Small intestine (tissue), 7 donors: ENCODE measurements around the gene BRD3. TPM values are rescaled to one million over a fixed set of nuclear protein-coding genes. Genes with fewer than 3 reads are reported as not detected.

ENCODE experiments used
- DNase-seq, 2 donors: peaks; one replicate each; pipeline versions ENCODE4 v3.0.0 to v3.0.0-alpha.2; 2013
- FAIRE-seq: peaks from 2 replicates; lab custom pipeline; 2012; peaks lifted over from hg19 to GRCh38; lab: Jason Lieb, UNC
- H3K27ac ChIP-seq, 3 donors: one replicate each; pipeline ENCODE4 v1.5.1; 2013; ENCODE audit warnings: low read length in 2 of 3, mild to moderate bottlenecking in 2 of 3, control low read depth in 1 of 3, inconsistent platforms in 1 of 3, low read depth in 1 of 3, moderate library complexity in 1 of 3
- H3K27me3 ChIP-seq, 3 donors: one replicate each; pipeline ENCODE4 v1.6.1; 2013; ENCODE audit warnings: low read length in 3 of 3, inconsistent platforms in 1 of 3; ENCODE audit not compliant: control insufficient read depth in 3 of 3, insufficient read depth in 3 of 3
- H3K36me3 ChIP-seq, 3 donors: one replicate each; pipeline ENCODE4 v1.6.1; 2013; ENCODE audit warnings: low read length in 3 of 3, inconsistent platforms in 1 of 3, low read depth in 1 of 3, mild to moderate bottlenecking in 1 of 3, moderate library complexity in 1 of 3; ENCODE audit not compliant: control insufficient read depth in 3 of 3, insufficient read depth in 2 of 3
- H3K4me1 ChIP-seq, 3 donors: one replicate each; pipeline ENCODE4 v1.6.1; 2013; ENCODE audit warnings: low read length in 2 of 3, inconsistent platforms in 1 of 3, low read depth in 1 of 3, mild to moderate bottlenecking in 1 of 3, moderate library complexity in 1 of 3; ENCODE audit not compliant: control insufficient read depth in 3 of 3, insufficient read depth in 2 of 3
- H3K4me3 ChIP-seq, 3 donors: one replicate each; pipeline ENCODE4 v1.5.1; 2013; ENCODE audit warnings: low read length in 3 of 3, control low read depth in 1 of 3, inconsistent platforms in 1 of 3, low read depth in 1 of 3, mild to moderate bottlenecking in 1 of 3, moderate library complexity in 1 of 3
- H3K9me3 ChIP-seq, 2 donors: one replicate each; pipeline ENCODE4 v1.6.1; 2013; ENCODE audit warnings: low read depth in 1 of 2, low read length in 1 of 2; ENCODE audit not compliant: control insufficient read depth in 2 of 2, insufficient read depth in 1 of 2
- WGBS, 3 donors: extraction: QIAGEN DNeasy Blood & Tissue Kit; methylation state at CpG; one replicate each; pipeline ENCODE4 v1.1.7; 2013; 5-methylcytosine and 5-hydroxymethylcytosine counted together
- polyA plus RNA-seq, 4 donors: library from polyadenylated mRNA; stranded (reverse) in 3 of 4; unstranded in 1 of 4; fragments of 200-250 nt in 3 of 4; fragments of 120-200 nt in 1 of 4; gene quantifications; one replicate each; pipeline versions ENCODE4 v1.2.1 to v1.2.3, GENCODE V29; 2013
- donor health status: healthy with polysubstance abuse.
- donor health status: control.
- donor health status: control.
- donor health status: Bipolar disorder and iron deficiency.
- donor health status: healthy.

BRD3 gene
- polyA plus RNA-seq, 4 donors: 4.3 to 23.9 (median 8.5) TPM

DNA sequence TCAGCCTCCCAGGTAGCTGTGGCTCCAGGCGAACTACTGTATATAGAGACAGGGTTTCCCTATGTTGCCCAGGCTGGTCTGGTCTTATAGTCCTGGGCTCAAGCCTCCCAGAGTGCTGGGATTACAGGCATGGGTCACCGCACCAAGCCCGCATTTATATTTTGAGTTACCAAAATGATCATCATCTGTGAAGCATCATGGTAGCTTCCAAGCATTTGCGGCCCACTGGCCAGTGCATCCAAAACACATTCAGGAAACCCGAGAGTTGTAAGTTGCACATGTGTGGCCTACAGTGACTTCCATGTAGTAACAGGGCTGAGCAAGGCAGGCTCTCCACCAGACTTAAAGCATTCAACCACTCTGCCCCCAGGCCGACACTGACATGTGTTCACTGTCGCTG, 40.3 kb downstream of the BRD3 start:
- DNase-seq: no peak
- Histone ChIP-seq H3K27ac (no peak overlapping the region), H3K4me3 (no peak overlapping the region), H3K4me1 (peaks cover 0 to 6% (median 0%) of the 10 kb centered on the region in 3 donors), H3K36me3 (peaks cover 6 to 46% (median 10%) of the 10 kb centered on the region in 3 donors), H3K27me3 (no peaks in the 10 kb centered on the region), H3K9me3 (no peaks in the 10 kb centered on the region)
- WGBS, 3 donors: 93 to 96% (median 96%) methylated on average over 7 of the region's 7 CpGs
- FAIRE-seq: no peak

DNA sequence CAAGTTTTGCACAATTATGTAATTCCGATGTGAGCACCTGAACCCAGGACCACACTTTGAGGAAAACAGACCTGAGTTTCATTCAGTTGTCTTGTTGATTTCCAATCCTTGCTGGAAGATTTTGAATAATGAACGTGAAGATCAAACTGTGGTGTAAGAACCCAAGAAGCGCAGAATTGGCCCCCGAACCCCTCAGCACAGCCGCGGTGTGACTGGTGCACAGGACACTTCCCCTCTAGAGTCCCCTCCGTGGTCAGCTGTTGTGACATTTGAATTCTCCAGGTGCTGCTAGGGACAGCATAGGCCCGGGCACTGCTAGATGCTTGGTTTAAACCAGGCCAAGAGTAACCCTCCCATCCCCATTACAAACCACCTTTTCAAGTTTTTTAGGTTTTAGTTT, 40.8 kb downstream of the BRD3 start:
- FAIRE-seq (no peak), DNase-seq (no peak)
- H3K36me3 ChIP-seq: peaks cover 3 to 42% (median 10%) of the 10 kb centered on the region in 3 donors
- no peak overlapping the region for H3K27ac ChIP-seq
- 92 to 93% (median 92%) methylated on average over 8 of the region's 8 CpGs for WGBS, 3 donors
- peaks cover 0 to 6% (median 0%) of the 10 kb centered on the region in 3 donors for H3K4me1 ChIP-seq
- H3K9me3 ChIP-seq: no peaks in the 10 kb centered on the region
- no peak overlapping the region for H3K4me3 ChIP-seq
- H3K27me3 ChIP-seq: no peaks in the 10 kb centered on the region

- 81 to 91% (median 87%) methylated on average over 18 of the region's 18 CpGs for WGBS, 3 donors
- H3K4me1 ChIP-seq: peaks cover 0 to 6% (median 0%) of the 10 kb centered on the region in 3 donors
- peaks cover 3 to 38% (median 6%) of the 10 kb centered on the region in 3 donors for H3K36me3 ChIP-seq
- FAIRE-seq (no peak), DNase-seq (no peak)
- no peaks in the 10 kb centered on the region for H3K27me3 ChIP-seq
- H3K4me3 ChIP-seq: no peak overlapping the region
- H3K27ac ChIP-seq: no peak overlapping the region
- H3K9me3 ChIP-seq: no peaks in the 10 kb centered on the region
These were observed 41.2 kb downstream of the BRD3 start for GRCh38 chr9:134026581-134026980.

DNA sequence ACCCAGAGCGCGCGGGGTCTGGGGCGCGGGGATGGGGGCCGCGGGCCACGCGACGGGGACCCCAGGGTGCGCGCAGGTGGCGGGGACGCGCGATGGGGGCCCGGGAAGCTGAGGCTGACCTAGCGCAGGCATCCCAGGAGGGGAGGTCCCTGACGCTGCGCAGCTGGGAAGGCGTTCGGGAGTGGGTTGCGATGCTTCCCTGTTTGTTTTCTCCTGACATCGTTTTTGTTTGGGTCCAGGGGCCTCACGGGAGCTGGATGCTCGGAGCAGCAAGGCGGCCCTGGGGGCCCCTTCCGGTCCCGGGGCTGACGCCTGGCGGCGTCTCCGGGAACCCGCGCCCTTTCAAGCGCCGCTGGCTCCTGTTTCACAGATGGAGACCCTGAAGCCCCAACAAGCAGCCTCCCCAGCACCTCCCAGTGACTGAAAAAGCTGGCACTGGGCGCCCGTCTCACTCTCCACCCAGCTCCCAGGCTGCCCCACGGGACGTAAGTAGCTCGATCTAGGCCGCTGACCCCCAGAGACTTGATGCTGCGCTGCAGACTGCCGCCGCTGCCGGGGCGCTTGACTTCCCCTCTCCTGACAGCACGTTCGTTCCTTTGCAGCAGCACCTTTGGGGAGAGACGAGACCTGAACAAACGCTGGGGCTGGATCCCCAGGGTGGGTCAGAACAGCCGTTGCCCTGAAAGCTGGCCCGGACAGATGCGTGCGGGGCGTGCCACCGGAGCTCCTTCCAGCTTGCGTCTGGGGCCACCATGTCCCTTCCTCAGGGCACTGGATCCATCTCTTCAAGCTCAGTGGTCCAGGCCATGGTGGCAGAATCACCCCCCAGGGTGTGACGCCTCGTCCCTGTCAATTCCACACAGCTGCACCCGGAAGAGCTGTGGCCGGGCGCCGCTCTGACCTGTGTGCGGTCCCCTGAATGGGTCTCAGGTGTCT, 42.0 kb downstream of the BRD3 start:
- H3K27ac ChIP-seq: no peak overlapping the region

DNA sequence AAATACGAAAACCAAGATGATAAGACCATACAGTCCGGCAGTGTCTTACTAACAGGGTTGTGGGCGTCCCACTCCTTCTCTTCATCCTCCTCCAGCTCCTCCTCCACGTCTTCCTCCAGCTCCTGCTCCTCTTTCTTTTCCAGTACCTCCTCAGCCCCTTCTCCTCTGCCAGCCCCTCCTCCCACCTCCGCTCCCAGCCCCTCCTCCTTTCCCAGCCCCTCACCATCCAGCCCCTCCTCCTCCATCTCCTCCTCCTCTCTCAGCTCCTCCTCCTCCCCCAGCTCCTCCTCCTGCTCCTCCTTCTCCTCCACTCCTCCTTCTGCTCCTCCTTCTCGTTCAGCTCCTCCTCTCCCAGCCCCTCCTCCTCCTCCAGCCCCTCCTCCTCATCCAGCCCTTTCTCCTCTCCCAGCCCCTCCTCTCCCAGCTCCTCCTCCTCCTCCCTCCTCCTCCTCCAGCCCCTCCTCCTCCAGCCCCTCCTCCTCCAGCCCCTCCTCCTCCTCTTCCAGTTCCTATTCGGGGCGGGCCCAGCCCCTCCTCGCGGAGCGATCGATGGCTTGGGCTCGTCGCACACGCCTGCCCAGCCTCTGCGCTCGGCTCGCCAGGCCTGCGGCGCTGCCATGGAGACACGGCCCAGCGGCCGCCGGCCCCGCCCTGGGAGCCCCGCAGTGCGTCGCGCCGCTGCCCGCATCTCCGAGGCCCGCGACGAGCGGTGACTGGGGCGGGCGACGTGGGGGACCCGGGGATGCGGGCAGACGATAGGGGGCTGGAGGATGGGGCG, 42.8 kb downstream of the BRD3 start, which contains the start of gene BRD3OS:
BRD3OS (plus strand) TSS at position 654 of the 778 bp plus-strand sequence. CDS start 1,267 bp downstream, outside the sequence.
- no peak within 1 kb of the TSS for H3K27ac ChIP-seq
- no peak for FAIRE-seq

More for the DNA sequence above, 42.0 kb downstream of the BRD3 start:
- H3K27me3 ChIP-seq: no peaks in the 10 kb centered on the region
- peaks cover 3 to 34% (median 5%) of the 10 kb centered on the region in 3 donors for H3K36me3 ChIP-seq
- H3K4me3 ChIP-seq: peak overlapping the region; percentile 40 to 77 (median 58)
- FAIRE-seq (no peak), DNase-seq (peak in 1 of 2 donors; percentile 60)
- H3K4me1 ChIP-seq: peaks cover 0 to 6% (median 0%) of the 10 kb centered on the region in 3 donors
- H3K9me3 ChIP-seq: no peaks in the 10 kb centered on the region
- WGBS, 3 donors: 10 to 14% (median 13%) methylated on average over 49 to 66 of the region's 66 CpGs

DNA sequence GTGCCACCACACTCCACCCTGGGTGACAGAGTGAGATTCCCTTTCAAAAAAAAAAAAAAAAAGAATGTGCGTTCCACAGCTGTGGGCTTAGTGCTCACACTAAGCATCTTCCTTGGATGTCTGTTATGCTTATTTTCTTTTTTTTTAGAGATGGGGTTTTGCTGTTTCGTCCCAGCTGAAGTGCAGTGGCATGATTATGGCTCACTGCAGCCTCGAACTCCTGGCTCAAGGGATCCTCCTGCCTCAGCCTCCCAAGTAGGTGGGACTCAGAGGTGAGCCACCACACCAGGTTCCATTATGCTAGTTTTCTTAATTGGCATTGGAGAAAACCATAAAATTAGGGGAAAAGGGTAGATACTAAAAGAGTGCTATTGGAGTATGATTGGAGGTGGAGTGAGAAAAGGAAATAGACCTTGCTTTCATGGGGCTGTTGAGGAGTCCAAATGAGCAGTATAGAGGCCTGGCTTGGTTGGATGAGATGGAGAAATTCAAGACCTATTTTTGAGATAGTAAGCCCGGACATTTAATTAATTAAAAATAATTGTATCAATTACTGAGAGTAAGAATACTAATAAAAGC, 43.5 kb downstream of the BRD3 start:
- Histone ChIP-seq H3K36me3 (peaks cover 0 to 21% (median 0%) of the 10 kb centered on the region in 3 donors), H3K4me3 (peak overlapping the region in 1 of 3 donors; percentile 23), H3K27me3 (no peaks in the 10 kb centered on the region), H3K4me1 (peaks cover 0 to 6% (median 0%) of the 10 kb centered on the region in 3 donors), H3K27ac (no peak overlapping the region), H3K9me3 (no peaks in the 10 kb centered on the region)
- 64 to 73% (median 67%) methylated on average over 4 of the region's 4 CpGs for WGBS, 3 donors
- DNase-seq (no peak), FAIRE-seq (no peak)

More for the DNA sequence above, 42.8 kb downstream of the BRD3 start, which contains the start of gene BRD3OS:
- Histone ChIP-seq H3K9me3 (no peaks in the 10 kb centered on the region), H3K36me3 (peaks cover 0 to 28% (median 0%) of the 10 kb centered on the region in 3 donors), H3K4me1 (peaks cover 0 to 6% (median 0%) of the 10 kb centered on the region in 3 donors), H3K4me3 (peak within 1 kb of the TSS; percentile 40 to 77 (median 58)), H3K27me3 (no peaks in the 10 kb centered on the region)
- DNase-seq: peak; percentile 97 to 98
- WGBS, 3 donors: 1% methylated on average over 39 to 43 of the region's 43 CpGs

- FAIRE-seq: no peak
- WGBS, 3 donors: 85 to 95% (median 93%) methylated on average over 2 of the region's 2 CpGs
- no peak for DNase-seq
These were observed 52.9 kb downstream of the BRD3 start for GRCh38 chr9:134014946-134015345.

More at GRCh38 chr9:134014946-134015345, 52.9 kb downstream of the BRD3 start:
- Histone ChIP-seq H3K36me3 (no peaks in the 10 kb centered on the region), H3K27me3 (no peaks in the 10 kb centered on the region), H3K4me3 (no peak overlapping the region), H3K27ac (no peak overlapping the region), H3K9me3 (peaks cover 1 to 11% of the 10 kb centered on the region in 2 donors), H3K4me1 (no peaks in the 10 kb centered on the region)
